ENCODE results near the gene GTF2IRD1.
"Not testable (repeated sequence)": the region's sequence is repeated elsewhere in the genome, so short reads cannot be mapped to it uniquely, and the experiment has no call there.

GTF2IRD1 gene

GRCh38 chr7:74474271-74474865, 20.7 kb downstream of the GTF2IRD1 start:
- DNase-seq = no peak

- DNase-seq = no peak
Observed at GRCh38 chr7:74475243-74475986, 21.7 kb downstream of the GTF2IRD1 start.

- no peak for DNase-seq
Observed at GRCh38 chr7:74475987-74476350, 22.3 kb downstream of the GTF2IRD1 start.

GRCh38 chr7:74476626-74477025, 22.9 kb downstream of the GTF2IRD1 start:
- no peak for DNase-seq

GRCh38 chr7:74478671-74479065, 25.0 kb downstream of the GTF2IRD1 start:
- no peak for DNase-seq

GRCh38 chr7:74479066-74479781, 25.5 kb downstream of the GTF2IRD1 start:
- DNase-seq = no peak

- no peak for DNase-seq
Observed at GRCh38 chr7:74479961-74480829, 26.5 kb downstream of the GTF2IRD1 start.

- DNase-seq = no peak
Observed at GRCh38 chr7:74480861-74481417, 27.2 kb downstream of the GTF2IRD1 start.

GRCh38 chr7:74481458-74482196, 27.9 kb downstream of the GTF2IRD1 start:
- DNase-seq = no peak

GRCh38 chr7:74482197-74482467, 28.4 kb downstream of the GTF2IRD1 start:
- no peak for DNase-seq

GRCh38 chr7:74482629-74483401, 29.1 kb downstream of the GTF2IRD1 start:
- DNase-seq = no peak

- DNase-seq = no peak
Observed at GRCh38 chr7:74483402-74484336, 30.0 kb downstream of the GTF2IRD1 start.

- no peak for DNase-seq
Observed at GRCh38 chr7:74485611-74486010, 31.9 kb downstream of the GTF2IRD1 start.

GRCh38 chr7:74488518-74489030, 34.9 kb downstream of the GTF2IRD1 start:
- not testable (repeated sequence) for DNase-seq

- no peak for DNase-seq
Observed at GRCh38 chr7:74489997-74490945, 36.6 kb downstream of the GTF2IRD1 start.

- not testable (repeated sequence) for DNase-seq
Observed at GRCh38 chr7:74491490-74491889, 37.8 kb downstream of the GTF2IRD1 start.

- DNase-seq = no peak
Observed at GRCh38 chr7:74493295-74493694, 39.6 kb downstream of the GTF2IRD1 start.

GRCh38 chr7:74494076-74494548, 40.4 kb downstream of the GTF2IRD1 start:
- DNase-seq = no peak

Data from stimulated activated CD4-positive, alpha-beta T cell treated with anti-CD3 and anti-CD28 coated beads, Interleukin-4, amount 100 ng/mL, for 24 hours (primary cell).